Mesendoderm (in vitro differentiated cells): ENCODE results near the gene BSX. TPM values are rescaled to one million over a fixed set of nuclear protein-coding genes. Genes with fewer than 3 reads are reported as not detected.

ENCODE experiments used
- DNase-seq: peaks from one replicate; pipeline ENCODE4 v3.0.0; 2013
- H2AK5ac ChIP-seq: 2 replicates; pipeline ENCODE4 v1.6.1; 2013; ENCODE audit warnings: low read length, inconsistent platforms
- H2BK120ac ChIP-seq: 2 replicates; pipeline ENCODE4 v1.6.1; 2013; ENCODE audit warnings: low read depth, mild to moderate bottlenecking, low read length, moderate library complexity, mixed read lengths
- H2BK15ac ChIP-seq: replicated peaks from 2 replicates; pipeline ENCODE4 v1.6.1; 2013; ENCODE audit warnings: low read depth, mild to moderate bottlenecking, moderate library complexity
- H2BK5ac ChIP-seq: 2 replicates; pipeline ENCODE4 v1.6.1; 2013; ENCODE audit warnings: low read length, inconsistent platforms
- H3K18ac ChIP-seq: 2 replicates; pipeline ENCODE4 v1.6.1; 2013; ENCODE audit warnings: mild to moderate bottlenecking, low read length, mixed read lengths
- H3K23ac ChIP-seq: one replicate; pipeline ENCODE4 v1.6.1; 2013; ENCODE audit warnings: low read length
- H3K27ac ChIP-seq: 2 replicates; pipeline ENCODE4 v1.5.1; 2013; ENCODE audit warnings: low read depth, mild to moderate bottlenecking, inconsistent platforms, low read length, moderate library complexity
- H3K27me3 ChIP-seq: 2 replicates; pipeline ENCODE4 v1.6.1; 2013; ENCODE audit warnings: low read length, control low read depth, mild to moderate bottlenecking, inconsistent platforms; ENCODE audit not compliant: insufficient read depth, poor library complexity
- H3K36me3 ChIP-seq: 2 replicates; pipeline ENCODE4 v1.6.1; 2013; ENCODE audit warnings: low read length, inconsistent platforms; ENCODE audit not compliant: control insufficient read depth, insufficient read depth
- H3K4ac ChIP-seq: one replicate; pipeline ENCODE4 v1.6.1; 2013; ENCODE audit warnings: low read depth, mild to moderate bottlenecking, low read length, moderate library complexity
- H3K4me1 ChIP-seq: 2 replicates; pipeline ENCODE4 v1.6.1; 2013; ENCODE audit warnings: low read depth, low read length, inconsistent platforms; ENCODE audit not compliant: control insufficient read depth
- H3K4me2 ChIP-seq: 2 replicates; pipeline ENCODE4 v1.6.1; 2013; ENCODE audit warnings: low read length
- H3K4me3 ChIP-seq: 2 replicates; pipeline ENCODE4 v1.5.1; 2013; ENCODE audit warnings: mild to moderate bottlenecking, low read length
- H3K56ac ChIP-seq: one replicate; pipeline ENCODE4 v1.6.1; 2013; ENCODE audit warnings: low read length
- H3K79me1 ChIP-seq: 2 replicates; pipeline ENCODE4 v1.6.1; 2013; ENCODE audit warnings: low read length, inconsistent platforms
- H3K79me2 ChIP-seq: 2 replicates; pipeline ENCODE4 v1.6.1; 2013; ENCODE audit warnings: mild to moderate bottlenecking, low read length; ENCODE audit not compliant: control insufficient read depth, insufficient read depth
- H3K9ac ChIP-seq: 2 replicates; pipeline ENCODE4 v1.6.1; 2013; ENCODE audit warnings: low read length, inconsistent platforms
- H4K5ac ChIP-seq: one replicate; pipeline ENCODE4 v1.6.1; 2013; ENCODE audit warnings: low read length
- H4K8ac ChIP-seq: one replicate; pipeline ENCODE4 v1.6.1; 2013; ENCODE audit warnings: low read depth, mild to moderate bottlenecking, control low read depth, low read length, moderate library complexity
- WGBS: extraction: QIAGEN DNeasy Blood & Tissue Kit; methylation state at CpG from one replicate; pipeline ENCODE4 v1.1.7; 2013; ENCODE audit warnings: low lambda C conversion rate, missing lambda C conversion rate; ENCODE audit not compliant: insufficient coverage; ENCODE audit errors: extremely low coverage; 5-methylcytosine and 5-hydroxymethylcytosine counted together
- polyA plus RNA-seq, 2 experiments: library from polyadenylated mRNA; stranded (reverse); fragments of 200-250 nt; gene quantifications; one replicate each; pipeline ENCODE4 v1.2.3, GENCODE V29; 2013

Gene BSX
- not detected for polyA plus RNA-seq (2013, experiment 1 of 2)
- not detected for polyA plus RNA-seq (2013, experiment 2 of 2)

DNA sequence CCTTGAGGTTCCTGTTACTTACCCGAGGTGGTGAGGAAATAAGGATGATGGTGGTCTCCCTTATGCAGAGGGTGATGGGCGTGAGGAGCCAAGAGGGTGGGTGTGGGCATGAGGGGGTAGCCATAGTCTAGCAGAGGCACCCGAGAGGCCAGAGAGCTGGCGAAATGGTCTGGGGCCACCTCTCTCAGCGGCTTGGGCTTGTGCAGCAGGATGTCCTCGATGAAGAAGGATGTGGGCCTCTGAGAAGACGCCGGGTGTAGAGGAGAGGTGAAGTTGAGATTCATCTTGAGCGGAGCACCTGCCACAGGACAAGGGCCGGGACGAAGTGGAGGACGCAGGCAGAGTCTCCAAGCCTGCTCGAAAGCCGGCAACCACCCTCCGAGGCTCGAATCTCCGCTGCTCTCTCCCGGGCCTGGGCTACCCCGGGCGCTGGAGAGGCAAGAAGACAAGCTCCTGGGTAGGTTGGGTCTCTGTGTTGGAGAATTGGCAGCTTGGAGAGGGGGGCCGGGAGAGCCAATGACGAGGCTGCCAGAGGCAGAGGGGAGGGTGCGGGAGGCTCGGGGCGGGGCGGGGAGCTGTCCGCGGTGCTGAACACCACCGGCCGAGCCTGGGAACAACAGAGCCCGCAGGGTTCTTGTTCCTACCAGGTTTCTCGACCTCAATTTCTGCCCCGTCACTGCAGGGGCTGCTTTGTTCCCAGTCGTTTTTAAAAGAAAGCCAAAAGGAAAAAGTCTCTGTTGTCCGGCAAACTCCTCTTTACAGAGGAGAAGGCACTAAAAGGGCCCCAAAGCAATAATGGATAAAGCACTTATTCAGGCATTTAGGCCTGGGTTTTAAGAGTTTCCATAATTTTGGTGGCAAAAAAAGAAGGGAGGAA is at the start of gene BSX:
TSS of gene BSX (minus strand) at position 447 of the 877 bp plus-strand sequence. CDS start at position 284, 163 bp downstream.
- no peak within 1 kb of the TSS for H4K8ac ChIP-seq
- H3K79me2 ChIP-seq = no peaks in the 10 kb centered on the region
- no peak within 1 kb of the TSS for H3K27ac ChIP-seq
- H3K23ac ChIP-seq = no peak within 1 kb of the TSS
- no peak within 1 kb of the TSS for H2AK5ac ChIP-seq
- no peak within 1 kb of the TSS for H4K5ac ChIP-seq
- H3K4me1 ChIP-seq = no peaks in the 10 kb centered on the region
- no peak within 1 kb of the TSS for H2BK120ac ChIP-seq
- H2BK5ac ChIP-seq = no peak within 1 kb of the TSS
- DNase-seq = peak; percentile 93
- no CpG with 5 or more reads among the region's 35 CpGs for WGBS
- no peak within 1 kb of the TSS for H3K4me2 ChIP-seq
- H3K4ac ChIP-seq = no peak within 1 kb of the TSS
- H3K79me1 ChIP-seq = no peaks in the 10 kb centered on the region
- no peak within 1 kb of the TSS for H3K56ac ChIP-seq
- no peaks in the 10 kb centered on the region for H3K36me3 ChIP-seq
- H3K27me3 ChIP-seq = peaks cover 61% of the 10 kb centered on the region
- no peak within 1 kb of the TSS for H3K9ac ChIP-seq
- H3K4me3 ChIP-seq = no peak within 1 kb of the TSS
- H3K18ac ChIP-seq = no peak within 1 kb of the TSS
- no peak within 1 kb of the TSS for H2BK15ac ChIP-seq

DNA sequence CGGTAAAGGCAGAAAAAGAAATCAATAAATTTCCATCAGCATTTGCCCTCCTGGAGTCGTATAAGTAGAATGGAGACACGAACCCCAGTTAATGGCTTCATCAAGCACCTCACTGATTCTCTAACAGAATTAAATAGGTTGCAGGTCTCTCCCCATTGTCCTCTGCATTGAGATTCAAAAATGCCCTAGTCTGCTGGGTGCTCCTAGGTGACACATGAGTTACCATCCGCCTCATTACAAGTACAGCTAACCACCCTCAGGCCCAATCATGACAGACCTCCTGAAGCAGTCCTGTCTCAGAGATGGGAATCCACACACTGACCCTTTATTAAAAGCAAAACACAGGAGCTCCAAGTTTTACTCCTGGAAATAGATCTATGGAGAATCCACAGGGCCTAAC is 48.9 kb upstream of the BSX start:
- Histone ChIP-seq H2BK120ac (no peak overlapping the region), H3K23ac (no peak overlapping the region), H3K27ac (no peak overlapping the region), H3K9ac (no peak overlapping the region), H3K36me3 (no peaks in the 10 kb centered on the region), H3K79me1 (no peaks in the 10 kb centered on the region), H3K4me1 (no peaks in the 10 kb centered on the region), H3K27me3 (peaks cover 2% of the 10 kb centered on the region), H4K5ac (no peak overlapping the region), H3K4me3 (no peak overlapping the region), H4K8ac (no peak overlapping the region), H3K79me2 (no peaks in the 10 kb centered on the region), H3K4me2 (no peak overlapping the region), H3K18ac (no peak overlapping the region), H2AK5ac (no peak overlapping the region), H3K56ac (no peak overlapping the region), H2BK15ac (no peak overlapping the region), H3K4ac (no peak overlapping the region), H2BK5ac (no peak overlapping the region)
- DNase-seq = no peak
- no CpG with 5 or more reads among the region's 4 CpGs for WGBS

GRCh38 chr11:123020968-123021367 is 39.3 kb upstream of the BSX start:
- Histone ChIP-seq H2BK15ac (no peak overlapping the region), H3K9ac (no peak overlapping the region), H2BK120ac (no peak overlapping the region), H3K56ac (no peak overlapping the region), H4K5ac (no peak overlapping the region), H3K79me2 (no peaks in the 10 kb centered on the region), H3K4me2 (no peak overlapping the region), H3K27me3 (peaks cover 2% of the 10 kb centered on the region), H4K8ac (no peak overlapping the region), H3K36me3 (no peaks in the 10 kb centered on the region), H3K27ac (no peak overlapping the region), H3K79me1 (no peaks in the 10 kb centered on the region), H3K4me1 (no peaks in the 10 kb centered on the region), H2AK5ac (no peak overlapping the region), H3K23ac (no peak overlapping the region), H3K4ac (no peak overlapping the region), H3K18ac (no peak overlapping the region), H2BK5ac (no peak overlapping the region), H3K4me3 (no peak overlapping the region)
- peak; percentile 84 for DNase-seq
- WGBS = no CpG with 5 or more reads among the region's 2 CpGs

DNA sequence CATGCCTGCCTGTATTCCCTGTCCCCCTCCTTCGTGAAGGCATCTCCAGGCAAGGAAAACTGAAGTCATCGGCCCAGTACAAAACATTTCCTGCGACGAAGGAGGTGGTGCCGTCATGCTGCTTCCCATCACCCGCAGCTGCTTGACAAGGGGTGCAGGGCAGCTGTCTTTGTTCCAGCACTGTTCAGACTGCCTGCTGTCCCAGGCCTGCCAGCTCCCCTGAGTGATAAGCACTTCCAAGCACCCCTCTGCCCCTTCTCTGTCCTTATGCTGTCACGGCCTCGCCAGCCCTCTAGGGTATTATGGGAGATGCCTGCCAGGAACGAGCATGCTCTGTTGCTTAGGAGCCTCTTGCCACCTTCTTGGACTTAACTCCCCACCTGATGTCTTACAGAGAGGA is 37.1 kb upstream of the BSX start:
- no peak overlapping the region for H2AK5ac ChIP-seq
- no CpG with 5 or more reads among the region's 9 CpGs for WGBS
- no peak overlapping the region for H2BK5ac ChIP-seq
- H2BK15ac ChIP-seq = no peak overlapping the region
- H3K4me3 ChIP-seq = no peak overlapping the region
- H3K23ac ChIP-seq = no peak overlapping the region
- no peak overlapping the region for H3K27ac ChIP-seq
- H4K8ac ChIP-seq = no peak overlapping the region
- H3K4ac ChIP-seq = no peak overlapping the region
- H3K18ac ChIP-seq = no peak overlapping the region
- no peak overlapping the region for H4K5ac ChIP-seq
- no peak overlapping the region for H3K9ac ChIP-seq
- no peak overlapping the region for H2BK120ac ChIP-seq
- no peaks in the 10 kb centered on the region for H3K36me3 ChIP-seq
- no peak overlapping the region for H3K56ac ChIP-seq
- no peak overlapping the region for H3K4me2 ChIP-seq
- no peaks in the 10 kb centered on the region for H3K79me1 ChIP-seq
- H3K79me2 ChIP-seq = no peaks in the 10 kb centered on the region
- H3K27me3 ChIP-seq = no peaks in the 10 kb centered on the region
- DNase-seq = no peak
- no peaks in the 10 kb centered on the region for H3K4me1 ChIP-seq

DNA sequence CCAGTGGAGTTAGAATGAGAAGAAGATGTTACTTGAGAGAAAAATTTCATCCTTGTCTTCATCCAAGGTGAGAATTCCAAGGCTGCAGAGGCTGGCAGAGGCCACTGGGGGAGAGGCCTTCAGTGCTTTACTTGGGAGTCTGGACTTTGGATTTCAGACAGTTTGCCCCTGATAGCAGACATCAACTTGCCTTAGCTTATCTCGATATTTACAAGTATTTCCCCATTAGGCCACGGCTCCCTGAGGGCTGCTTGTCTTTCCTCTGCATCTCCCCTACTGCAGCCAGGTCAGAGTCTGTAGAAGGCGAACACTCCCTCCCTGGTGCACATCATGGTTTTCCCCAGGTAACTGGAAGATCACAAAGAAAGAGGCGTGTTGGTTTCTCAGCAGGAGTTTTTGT is 29.9 kb upstream of the BSX start:
- peak; percentile 39 for DNase-seq

More for the DNA sequence above, 29.9 kb upstream of the BSX start:
- H3K36me3 ChIP-seq = no peaks in the 10 kb centered on the region
- no peak overlapping the region for H2BK15ac ChIP-seq
- no peak overlapping the region for H3K4ac ChIP-seq
- no peaks in the 10 kb centered on the region for H3K79me2 ChIP-seq
- no peak overlapping the region for H2AK5ac ChIP-seq
- no peak overlapping the region for H3K27ac ChIP-seq
- no peak overlapping the region for H3K18ac ChIP-seq
- no peak overlapping the region for H3K23ac ChIP-seq
- no CpG with 5 or more reads among the region's 4 CpGs for WGBS
- no peak overlapping the region for H4K8ac ChIP-seq
- H2BK5ac ChIP-seq = no peak overlapping the region
- H3K56ac ChIP-seq = no peak overlapping the region
- H2BK120ac ChIP-seq = no peak overlapping the region
- no peak overlapping the region for H4K5ac ChIP-seq
- no peaks in the 10 kb centered on the region for H3K4me1 ChIP-seq
- H3K27me3 ChIP-seq = no peaks in the 10 kb centered on the region
- no peak overlapping the region for H3K4me3 ChIP-seq
- no peak overlapping the region for H3K4me2 ChIP-seq
- no peak overlapping the region for H3K9ac ChIP-seq
- H3K79me1 ChIP-seq = no peaks in the 10 kb centered on the region
